HFFc6 (cell line): Measurements from ENCODE around the gene REEP1. TPM values are rescaled to one million over a fixed set of nuclear protein-coding genes. Genes with fewer than 3 reads are reported as not detected.

Experiments
- DNase-seq: peaks from one replicate; pipeline ENCODE4 v3.0.0-alpha.2; 2018
- H3K27ac Mint-ChIP-seq: 2 replicates; pipeline ENCODE4 v1.8.0; 2020; ENCODE audit warnings: mild to moderate bottlenecking, mixed read lengths
- H3K27me3 Mint-ChIP-seq: 2 replicates; pipeline ENCODE4 v1.8.0; 2021; ENCODE audit warnings: mild to moderate bottlenecking, moderate library complexity, mixed read lengths; ENCODE audit not compliant: insufficient read depth
- H3K36me3 Mint-ChIP-seq: 2 replicates; pipeline ENCODE4 v1.8.0; 2021; ENCODE audit warnings: low read depth, mixed read lengths
- H3K4me1 Mint-ChIP-seq: 2 replicates; pipeline ENCODE4 v1.8.0; 2020; ENCODE audit warnings: low read depth, mixed read lengths
- H3K4me3 Mint-ChIP-seq: 2 replicates; pipeline ENCODE4 v1.8.0; 2020; ENCODE audit warnings: mild to moderate bottlenecking, moderate library complexity, mixed read lengths
- H3K9me3 Mint-ChIP-seq: 2 replicates; pipeline ENCODE4 v1.8.0; 2020; ENCODE audit warnings: mild to moderate bottlenecking, mixed read lengths
- total RNA-seq, 6 experiments: library from RNA; stranded (reverse); fragmentation: NEBNext Ultra II Directional; extraction: Animal tissue kit (Norgen Biotek cat#: 25700); gene quantifications; 2 replicates in 1 of 6; 3 replicates in 5 of 6; pipeline ENCODE4 v1.2.3, GENCODE V29; 2021
- TF ChIP-seq, protein P1 (sequence below): fragments of 200-600 bp; sonication (generic); IDR thresholded peaks from 2 replicates; pipeline ENCODE4 v1.5.0; 2021; ENCODE audit warnings: antibody characterized with exemption, mild to moderate bottlenecking

Gene REEP1
- total RNA-seq, 6 experiments from 2014 or later, result 0.07 to 0.23 (median 0.15) TPM

DNA sequence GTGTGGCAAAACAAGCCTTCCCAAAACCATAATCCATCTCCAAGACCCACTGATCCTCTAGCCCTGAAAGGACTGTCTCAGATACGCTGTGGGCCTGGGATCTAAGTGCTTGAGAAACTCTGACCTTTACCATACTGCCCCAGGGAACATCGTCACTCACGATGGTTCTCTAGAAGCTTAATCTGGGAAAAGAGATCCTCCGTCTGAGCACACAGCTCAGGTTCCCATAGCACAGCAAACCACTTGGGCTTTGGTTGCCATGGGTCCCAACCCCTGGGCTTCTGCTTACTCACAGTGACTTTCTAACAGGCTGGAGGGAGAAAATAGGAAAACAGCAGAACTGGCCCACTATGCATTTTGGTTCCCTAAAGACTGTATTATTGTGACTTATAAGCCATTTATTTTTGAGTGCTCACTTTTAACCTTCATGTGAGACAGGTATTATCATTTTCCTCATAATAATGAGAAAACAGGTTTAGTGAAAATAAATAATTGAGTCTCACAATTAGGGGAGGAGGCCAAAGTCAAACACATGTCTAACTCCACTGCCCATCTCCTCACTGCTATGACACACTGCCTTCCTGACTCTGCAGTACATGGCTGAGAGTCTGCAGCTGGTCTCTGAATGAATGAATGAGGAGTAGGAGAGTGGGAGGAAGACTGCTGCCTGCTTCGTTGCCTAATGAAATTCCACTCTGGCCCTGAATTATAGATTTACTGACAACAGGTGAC, 46.7 kb downstream of the REEP1 start:
- TF ChIP-seq, protein P1, sequence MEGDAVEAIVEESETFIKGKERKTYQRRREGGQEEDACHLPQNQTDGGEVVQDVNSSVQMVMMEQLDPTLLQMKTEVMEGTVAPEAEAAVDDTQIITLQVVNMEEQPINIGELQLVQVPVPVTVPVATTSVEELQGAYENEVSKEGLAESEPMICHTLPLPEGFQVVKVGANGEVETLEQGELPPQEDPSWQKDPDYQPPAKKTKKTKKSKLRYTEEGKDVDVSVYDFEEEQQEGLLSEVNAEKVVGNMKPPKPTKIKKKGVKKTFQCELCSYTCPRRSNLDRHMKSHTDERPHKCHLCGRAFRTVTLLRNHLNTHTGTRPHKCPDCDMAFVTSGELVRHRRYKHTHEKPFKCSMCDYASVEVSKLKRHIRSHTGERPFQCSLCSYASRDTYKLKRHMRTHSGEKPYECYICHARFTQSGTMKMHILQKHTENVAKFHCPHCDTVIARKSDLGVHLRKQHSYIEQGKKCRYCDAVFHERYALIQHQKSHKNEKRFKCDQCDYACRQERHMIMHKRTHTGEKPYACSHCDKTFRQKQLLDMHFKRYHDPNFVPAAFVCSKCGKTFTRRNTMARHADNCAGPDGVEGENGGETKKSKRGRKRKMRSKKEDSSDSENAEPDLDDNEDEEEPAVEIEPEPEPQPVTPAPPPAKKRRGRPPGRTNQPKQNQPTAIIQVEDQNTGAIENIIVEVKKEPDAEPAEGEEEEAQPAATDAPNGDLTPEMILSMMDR, result no peak
- Mint-ChIP-seq H3K27me3 (peaks cover 29% of the 10 kb centered on the region), H3K27ac (no peak overlapping the region), H3K9me3 (no peaks in the 10 kb centered on the region), H3K4me3 (no peak overlapping the region), H3K36me3 (no peaks in the 10 kb centered on the region), H3K4me1 (no peaks in the 10 kb centered on the region)
- DNase-seq, result no peak

DNA sequence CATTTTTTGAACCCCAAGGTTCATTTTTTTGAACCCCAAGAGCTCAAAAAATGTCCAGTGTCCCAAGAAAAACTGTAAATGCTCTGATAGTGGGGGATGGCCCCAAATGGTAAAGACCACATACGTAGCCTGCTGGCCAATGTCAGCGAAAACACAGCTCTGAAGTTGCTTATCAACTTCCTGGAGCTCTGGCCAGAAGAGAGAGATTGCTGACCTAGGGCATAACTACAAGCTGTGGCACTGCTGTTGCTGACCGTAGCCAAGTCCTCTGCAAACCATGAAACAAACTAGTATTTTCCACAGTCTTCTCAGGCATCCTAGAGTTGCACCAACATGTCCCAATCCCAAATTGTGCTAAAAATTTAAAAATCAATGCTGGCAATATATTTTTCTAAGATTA, 50.9 kb downstream of the REEP1 start:
- no peak overlapping the region for H3K4me3 Mint-ChIP-seq

DNA sequence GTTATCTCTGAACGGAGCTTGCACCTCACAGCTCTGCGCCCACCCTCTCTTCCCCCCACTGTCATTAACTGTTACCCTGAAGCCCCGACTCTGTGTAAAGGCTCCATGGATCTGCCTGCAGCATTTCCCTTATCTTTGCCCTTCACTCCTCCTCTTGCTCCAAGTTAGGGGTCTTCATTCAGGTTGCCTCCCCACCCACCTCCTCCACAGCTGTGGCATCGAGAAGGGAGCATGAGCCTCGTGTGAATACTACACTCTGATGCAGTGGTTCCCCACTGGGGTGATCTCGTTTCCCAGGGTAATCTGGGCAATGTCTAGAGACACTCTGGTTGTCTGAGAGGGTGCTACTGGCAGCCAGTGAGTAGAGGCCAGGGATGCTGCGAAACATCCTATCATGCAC, 51.4 kb downstream of the REEP1 start:
- TF ChIP-seq, protein P1, result no peak
- Mint-ChIP-seq H3K27me3 (peaks cover 32% of the 10 kb centered on the region), H3K4me1 (no peaks in the 10 kb centered on the region), H3K36me3 (no peaks in the 10 kb centered on the region), H3K27ac (no peak overlapping the region), H3K4me3 (no peak overlapping the region), H3K9me3 (no peaks in the 10 kb centered on the region)
- no peak for DNase-seq

More for the DNA sequence above, 50.9 kb downstream of the REEP1 start:
- H3K27me3 Mint-ChIP-seq, result peaks cover 35% of the 10 kb centered on the region
- no peak overlapping the region for H3K27ac Mint-ChIP-seq
- no peaks in the 10 kb centered on the region for H3K4me1 Mint-ChIP-seq
- H3K36me3 Mint-ChIP-seq, result no peaks in the 10 kb centered on the region
- TF ChIP-seq, protein P1, result no peak
- no peak for DNase-seq
- H3K9me3 Mint-ChIP-seq, result no peaks in the 10 kb centered on the region

DNA sequence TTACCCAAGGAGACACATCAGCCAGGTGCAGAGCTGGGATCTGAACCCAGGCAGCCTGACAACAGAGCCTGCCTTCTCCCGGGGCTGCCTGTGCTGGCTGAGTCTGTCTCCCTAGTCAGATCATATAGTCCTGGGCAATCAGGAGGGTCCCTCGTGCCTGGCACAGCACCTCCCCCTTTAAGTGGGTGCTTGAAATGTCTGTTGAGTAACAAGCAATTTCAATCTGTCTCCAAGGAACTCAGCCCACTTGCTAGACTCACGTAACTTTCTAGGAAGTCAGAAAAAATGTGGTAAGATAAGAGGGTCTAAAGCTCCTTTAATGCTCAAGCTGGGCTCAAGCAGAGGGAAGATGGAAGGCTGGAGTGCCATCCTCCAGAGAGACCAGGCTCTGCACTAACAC, 51.9 kb downstream of the REEP1 start:
- Mint-ChIP-seq H3K36me3 (no peaks in the 10 kb centered on the region), H3K9me3 (no peaks in the 10 kb centered on the region), H3K4me1 (no peaks in the 10 kb centered on the region), H3K4me3 (no peak overlapping the region), H3K27ac (no peak overlapping the region), H3K27me3 (peaks cover 28% of the 10 kb centered on the region)
- no peak for DNase-seq
- TF ChIP-seq, protein P1, result no peak

DNA sequence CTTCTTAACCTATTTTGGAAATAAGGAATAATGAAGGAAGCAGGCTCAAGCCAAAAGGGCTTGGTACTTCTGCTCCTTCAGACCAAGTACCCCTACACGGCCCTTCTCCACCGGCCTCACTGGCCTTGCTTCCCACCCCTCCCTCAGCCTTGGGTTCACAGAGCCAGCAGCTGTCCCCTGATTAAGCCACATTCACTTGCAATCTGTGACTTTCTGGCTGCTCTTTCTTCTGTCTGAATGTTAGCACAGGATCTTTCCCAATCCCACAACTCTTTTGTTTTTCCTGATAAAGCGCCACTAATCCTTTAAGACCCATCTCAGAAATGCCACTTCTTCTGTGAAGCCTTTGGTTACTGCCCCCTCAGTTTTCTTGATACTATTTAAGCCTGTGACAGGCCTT, 52.4 kb downstream of the REEP1 start:
- Mint-ChIP-seq H3K27me3 (peaks cover 25% of the 10 kb centered on the region), H3K4me3 (no peak overlapping the region), H3K4me1 (no peaks in the 10 kb centered on the region), H3K27ac (no peak overlapping the region), H3K36me3 (no peaks in the 10 kb centered on the region), H3K9me3 (no peaks in the 10 kb centered on the region)
- TF ChIP-seq, protein P1, result no peak
- no peak for DNase-seq
